Kidney tubule cell (primary cell): ENCODE measurements around the gene HMOX1.

Experiments
- DNase-seq: peaks from one replicate; pipeline ENCODE4 v3.0.0-alpha.2; 2018; ENCODE audit warnings: low spot score

Gene HMOX1

GRCh38 chr22:35380013-35380412 is 883 bp upstream of the HMOX1 start:
- DNase-seq, result no peak

- DNase-seq, result no peak
Observed at GRCh38 chr22:35381424-35382009, 621 bp downstream of the HMOX1 start.

GRCh38 chr22:35383679-35384071 is 2.8 kb downstream of the HMOX1 start:
- no peak for DNase-seq

- DNase-seq, result peak; percentile 42
Observed at GRCh38 chr22:35384527-35384926, 3.6 kb downstream of the HMOX1 start.

GRCh38 chr22:35384975-35385588 is 4.2 kb downstream of the HMOX1 start:
- DNase-seq, result no peak

GRCh38 chr22:35386670-35387288 is 5.9 kb downstream of the HMOX1 start:
- no peak for DNase-seq

GRCh38 chr22:35390933-35391332 is 10.0 kb downstream of the HMOX1 start:
- no peak for DNase-seq

GRCh38 chr22:35392357-35392756 is 11.5 kb downstream of the HMOX1 start:
- no peak for DNase-seq

GRCh38 chr22:35393116-35394010 is 12.5 kb downstream of the HMOX1 start:
- DNase-seq, result no peak

- DNase-seq, result no peak
Observed at GRCh38 chr22:35394011-35394312, 13.1 kb downstream of the HMOX1 start.

GRCh38 chr22:35394810-35395563 is 14.1 kb downstream of the HMOX1 start:
- peak; percentile 41 for DNase-seq

GRCh38 chr22:35396622-35397021 is 15.7 kb downstream of the HMOX1 start:
- DNase-seq, result peak; percentile 41

- peak; percentile 80 for DNase-seq
Observed at GRCh38 chr22:35397095-35397904, 16.4 kb downstream of the HMOX1 start.

- DNase-seq, result no peak
Observed at GRCh38 chr22:35398591-35398973, 17.7 kb downstream of the HMOX1 start.

GRCh38 chr22:35399114-35399677 is 18.3 kb downstream of the HMOX1 start:
- no peak for DNase-seq

GRCh38 chr22:35399678-35400500 is 19.0 kb downstream of the HMOX1 start, which contains the start of gene MCM5:
Gene MCM5, plus strand, starts transcription at chr22:35400140. Its CDS starts 299 bp downstream, at chr22:35400439.
- DNase-seq, result peak; percentile 97

- no peak for DNase-seq
Observed at GRCh38 chr22:35400501-35400790, 19.6 kb downstream of the HMOX1 start.

- no peak for DNase-seq
Observed at GRCh38 chr22:35401863-35402262, 21.0 kb downstream of the HMOX1 start.

GRCh38 chr22:35403356-35403755 is 22.5 kb downstream of the HMOX1 start:
- DNase-seq, result no peak

- DNase-seq, result no peak
Observed at GRCh38 chr22:35404176-35404575, 23.3 kb downstream of the HMOX1 start.
